Measurements from ENCODE around the gene PSMC5.

Gene PSMC5

DNA sequence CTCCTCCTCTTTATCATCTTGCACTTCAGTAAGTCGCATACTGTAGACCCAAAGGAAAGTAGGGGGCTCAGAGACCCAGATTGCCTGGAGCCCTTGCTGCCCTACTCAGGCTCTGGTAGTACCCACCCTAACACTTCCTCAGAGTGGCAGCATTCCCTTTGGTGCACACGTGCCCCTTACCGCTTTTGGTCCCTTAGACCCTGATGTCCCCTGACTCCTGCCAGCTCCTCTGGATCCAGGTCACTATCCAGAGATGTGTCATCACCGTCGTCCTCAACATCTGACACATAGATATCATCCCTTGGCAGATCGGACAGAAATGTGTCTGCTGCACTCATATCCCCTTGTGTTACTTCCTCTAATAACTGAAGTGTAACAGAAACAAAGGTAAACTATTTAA lies 5.4 kb upstream of the PSMC5 start:
- DNase-seq: no peak

GRCh38 chr17:63822537-63822936 lies 4.7 kb upstream of the PSMC5 start:
- DNase-seq: no peak

DNA sequence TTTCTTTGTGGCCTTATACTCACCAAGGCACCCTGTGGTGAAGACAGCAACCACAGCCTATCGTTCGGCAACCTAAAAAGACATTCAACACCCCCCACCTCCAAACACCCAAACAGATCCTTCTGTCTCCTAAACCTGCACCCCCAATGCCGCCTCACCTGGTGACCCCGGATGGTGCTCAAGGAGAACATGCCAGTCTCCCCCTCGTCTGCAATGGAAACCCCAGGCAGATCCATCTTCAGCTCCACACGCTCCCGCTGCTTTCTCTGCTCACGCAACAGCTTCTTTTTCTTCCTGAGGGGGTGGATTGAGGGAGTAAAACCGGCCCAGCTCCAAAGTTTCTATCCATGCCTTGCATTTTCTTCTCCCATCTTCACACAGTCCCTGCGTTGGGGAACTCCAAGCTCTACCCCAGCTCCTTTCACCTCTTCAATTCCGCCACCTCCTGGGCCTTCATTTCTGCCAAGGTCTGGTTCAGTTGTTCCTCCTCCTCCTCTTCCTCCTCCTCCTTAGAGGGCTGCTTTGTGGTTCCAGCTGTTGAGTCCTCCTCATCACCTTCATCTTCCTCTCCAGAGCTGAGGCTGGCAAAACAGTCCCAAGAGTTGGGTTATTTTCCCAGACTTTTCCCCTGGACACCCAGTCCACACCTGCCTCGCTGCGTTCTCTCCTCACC lies 3.4 kb upstream of the PSMC5 start:
- DNase-seq: no peak

- DNase-seq: no peak
Measured at GRCh38 chr17:63824362-63824761, 2.9 kb upstream of the PSMC5 start.

GRCh38 chr17:63826468-63827001 lies 696 bp upstream of the PSMC5 start:
- DNase-seq: no peak

- DNase-seq: no peak
Measured at GRCh38 chr17:63827801-63828221, 580 bp downstream of the PSMC5 start.

DNA sequence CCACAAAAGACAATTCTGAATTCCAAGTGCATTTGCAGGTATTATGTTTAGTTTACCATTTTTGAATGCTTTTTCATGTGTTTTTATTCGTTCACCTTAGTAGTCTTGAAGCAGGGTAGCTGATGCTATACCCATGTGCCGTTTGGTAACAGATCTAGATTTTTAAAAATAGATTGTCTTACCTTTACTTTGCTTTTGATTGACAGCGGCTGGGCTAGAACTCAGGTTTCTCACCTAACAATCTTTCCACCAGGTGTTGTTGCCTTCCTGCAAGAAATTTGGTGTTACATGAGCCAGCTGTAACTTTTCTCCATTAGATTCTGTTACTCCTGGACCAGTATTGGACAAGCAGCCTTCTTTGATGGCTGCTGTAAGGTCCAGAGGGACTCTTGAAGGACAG lies 1.7 kb downstream of the PSMC5 start:
- no peak for DNase-seq

DNA sequence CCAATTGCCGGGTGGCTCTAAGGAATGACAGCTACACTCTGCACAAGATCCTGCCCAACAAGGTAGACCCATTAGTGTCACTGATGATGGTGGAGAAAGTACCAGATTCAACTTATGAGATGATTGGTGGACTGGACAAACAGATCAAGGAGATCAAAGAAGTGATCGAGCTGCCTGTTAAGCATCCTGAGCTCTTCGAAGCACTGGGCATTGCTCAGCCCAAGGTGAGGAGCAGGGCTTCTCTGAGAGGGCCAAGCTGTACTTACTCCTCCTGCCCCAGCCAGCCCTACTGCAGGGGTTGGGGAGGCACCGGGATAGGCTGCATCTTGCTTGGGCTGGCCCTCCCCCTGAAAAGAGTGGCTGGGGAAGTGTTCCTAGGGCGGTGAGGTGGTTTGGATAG lies 3.0 kb downstream of the PSMC5 start:
- no peak for DNase-seq

DNA sequence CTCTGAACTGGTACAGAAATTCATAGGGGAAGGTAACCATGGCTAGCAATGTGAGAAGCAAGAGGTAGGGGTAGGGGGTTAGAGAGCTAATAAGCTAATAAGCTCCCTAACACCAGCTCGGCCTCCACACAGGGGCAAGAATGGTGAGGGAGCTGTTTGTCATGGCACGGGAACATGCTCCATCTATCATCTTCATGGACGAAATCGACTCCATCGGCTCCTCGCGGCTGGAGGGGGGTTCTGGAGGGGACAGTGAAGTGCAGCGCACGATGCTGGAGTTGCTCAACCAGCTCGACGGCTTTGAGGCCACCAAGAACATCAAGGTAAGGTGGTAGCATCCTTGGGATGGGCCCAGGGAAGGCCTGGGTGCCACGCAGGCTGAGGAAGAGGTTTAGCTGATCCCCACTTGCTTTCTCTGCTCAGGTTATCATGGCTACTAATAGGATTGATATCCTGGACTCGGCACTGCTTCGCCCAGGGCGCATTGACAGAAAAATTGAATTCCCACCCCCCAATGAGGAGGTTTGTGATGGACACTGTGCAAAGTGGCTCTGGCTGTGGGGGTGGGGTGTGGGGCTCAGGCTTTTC lies 3.8 kb downstream of the PSMC5 start:
- DNase-seq: no peak

GRCh38 chr17:63831505-63831904 lies 4.3 kb downstream of the PSMC5 start:
- no peak for DNase-seq

- DNase-seq: no peak
Measured at GRCh38 chr17:63832014-63832413, 4.8 kb downstream of the PSMC5 start.

GRCh38 chr17:63832455-63832854 lies 5.2 kb downstream of the PSMC5 start:
- no peak for DNase-seq

DNA sequence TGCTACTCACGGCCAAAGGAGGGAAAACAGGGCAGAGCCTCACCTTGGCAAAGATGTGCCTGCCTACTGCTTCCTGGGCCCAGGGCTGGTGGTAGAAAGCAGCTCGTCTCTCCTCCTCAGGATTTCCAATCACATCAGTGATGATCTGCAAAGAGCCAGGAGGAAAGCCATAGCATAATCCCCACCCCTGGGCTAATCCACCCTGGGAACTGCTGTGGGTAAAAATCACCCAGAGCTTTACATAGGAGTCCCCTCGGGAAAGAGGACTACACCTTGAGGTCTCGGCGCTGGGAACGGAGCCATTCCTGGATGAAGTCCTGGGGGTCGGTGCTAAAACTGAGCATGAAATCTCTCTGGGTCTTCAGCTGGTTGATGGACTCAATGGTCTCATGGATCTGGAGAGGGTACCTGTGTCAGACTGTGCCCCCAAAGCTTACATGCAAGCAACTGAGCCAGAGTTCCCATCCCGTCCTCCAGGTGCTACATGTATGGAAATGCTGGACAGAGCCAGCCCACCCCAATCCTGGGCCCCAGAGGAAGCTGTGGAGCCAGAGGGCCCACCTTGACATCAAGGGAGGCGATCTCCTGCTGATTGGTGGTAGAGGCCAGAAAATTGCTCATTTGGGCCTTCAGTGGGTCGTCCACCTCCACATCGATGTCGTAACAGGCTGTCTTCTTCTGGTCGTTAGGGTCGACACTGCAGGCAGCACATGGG lies 6.0 kb downstream of the PSMC5 start:
- DNase-seq: no peak

- DNase-seq: no peak
Measured at GRCh38 chr17:63833741-63834373, 6.6 kb downstream of the PSMC5 start.

GRCh38 chr17:63834431-63835166 lies 7.4 kb downstream of the PSMC5 start:
- peak; percentile 51 for DNase-seq

- DNase-seq: no peak
Measured at GRCh38 chr17:63835167-63835720, 8.0 kb downstream of the PSMC5 start.

DNA sequence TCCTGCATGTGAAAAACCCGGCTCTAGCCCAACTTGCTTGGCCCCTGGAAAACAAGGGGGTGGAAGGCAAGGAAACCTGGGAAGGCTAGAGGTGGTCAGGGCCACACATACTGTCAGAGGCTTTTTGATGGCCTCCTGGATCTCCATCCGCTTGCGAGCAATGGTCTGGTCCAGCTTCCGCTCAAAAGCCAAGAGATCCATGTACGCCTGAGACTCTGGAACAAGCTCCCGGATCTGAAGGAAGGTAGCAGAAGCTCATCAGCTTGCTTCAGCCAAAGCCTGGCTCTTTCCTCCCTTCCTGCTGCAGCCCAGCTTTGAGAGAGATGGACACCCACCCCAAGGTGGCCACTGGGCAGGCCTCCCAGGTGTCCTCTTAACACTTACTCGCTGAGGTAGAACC lies 9.6 kb downstream of the PSMC5 start:
- DNase-seq: no peak

GRCh38 chr17:63837480-63837879 lies 10.2 kb downstream of the PSMC5 start:
- DNase-seq: no peak

DNA sequence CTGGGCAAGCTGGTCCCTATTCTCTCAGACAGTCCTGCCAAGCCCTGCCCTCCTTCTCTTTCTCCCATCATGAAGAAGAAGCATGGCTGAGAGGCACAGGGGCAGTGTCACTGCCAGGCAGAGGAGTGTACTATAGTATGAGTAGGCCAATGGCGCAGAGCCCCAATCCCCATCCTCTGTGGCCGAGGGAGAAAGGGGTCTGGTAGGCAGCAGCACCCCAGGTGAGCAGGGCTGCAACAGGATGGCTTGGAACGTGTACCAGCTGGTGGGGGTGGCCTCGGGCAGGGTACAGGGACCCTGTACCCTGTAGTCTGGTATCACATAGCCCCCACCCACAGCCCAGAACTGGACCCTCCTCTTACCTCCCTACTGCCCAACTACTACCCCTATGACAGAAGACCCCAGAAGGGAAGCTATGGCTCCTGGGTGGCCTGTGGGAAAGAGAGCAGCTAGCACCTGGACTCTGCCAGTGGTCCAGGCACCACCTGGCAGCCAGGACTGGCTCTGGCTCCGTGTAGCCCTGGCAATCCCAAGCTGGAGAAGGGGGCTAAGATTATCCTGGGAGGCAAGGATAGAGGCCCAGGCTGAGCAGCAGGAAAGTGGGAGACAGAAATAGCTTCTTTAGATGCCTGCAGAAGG lies 10.8 kb downstream of the PSMC5 start:
- no peak for DNase-seq

- no peak for DNase-seq
Measured at GRCh38 chr17:63838631-63839171, 11.5 kb downstream of the PSMC5 start.

DNA sequence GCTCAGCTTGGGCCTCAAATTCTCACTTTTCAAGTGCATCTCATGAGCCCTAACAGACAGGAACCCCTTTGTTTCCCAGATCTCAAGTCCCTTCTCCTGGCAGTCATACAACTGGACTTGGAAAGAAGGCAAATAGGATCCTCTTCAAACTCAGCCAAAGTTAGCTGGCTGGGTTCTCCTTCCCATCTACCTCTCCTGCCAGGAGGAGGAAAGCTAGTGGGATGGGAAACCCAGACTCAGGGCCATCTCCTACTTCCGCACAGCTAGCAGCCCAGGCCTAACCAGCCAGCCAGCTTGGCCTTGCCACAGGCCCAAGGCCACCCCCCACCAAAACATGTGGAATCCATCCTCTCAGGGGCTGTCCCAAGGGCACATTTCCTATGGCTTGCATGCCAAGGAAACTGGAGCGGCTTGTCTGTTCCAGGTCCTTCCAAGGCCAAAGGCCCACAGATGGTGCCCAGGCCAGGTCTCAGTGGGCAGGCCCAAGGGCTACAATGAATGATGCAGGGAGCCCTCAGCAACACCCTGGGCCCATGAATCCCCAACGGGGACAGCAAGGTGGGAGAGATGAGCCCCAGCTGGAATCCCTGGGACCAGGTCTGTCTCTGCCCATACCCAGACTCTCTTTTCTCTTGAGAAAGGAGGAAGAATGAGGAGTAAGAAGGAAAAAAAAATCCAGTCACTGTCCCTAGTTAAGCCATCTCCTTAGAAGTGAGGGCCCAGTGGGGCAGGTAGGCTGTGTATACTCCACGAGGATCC lies 13.5 kb downstream of the PSMC5 start:
- no peak for DNase-seq

Measured in NCI-H1092 (cell line).